Measurements from ENCODE around the gene SEZ6. TPM values are rescaled to one million over a fixed set of nuclear protein-coding genes. Genes with fewer than 3 reads are reported as not detected.
A peak's percentile ranks its signal among the peaks of the same experiment; 100 is the strongest.

The SEZ6 gene
- total RNA-seq, 1 experiment from 2014 or later, result 2.6 TPM

DNA sequence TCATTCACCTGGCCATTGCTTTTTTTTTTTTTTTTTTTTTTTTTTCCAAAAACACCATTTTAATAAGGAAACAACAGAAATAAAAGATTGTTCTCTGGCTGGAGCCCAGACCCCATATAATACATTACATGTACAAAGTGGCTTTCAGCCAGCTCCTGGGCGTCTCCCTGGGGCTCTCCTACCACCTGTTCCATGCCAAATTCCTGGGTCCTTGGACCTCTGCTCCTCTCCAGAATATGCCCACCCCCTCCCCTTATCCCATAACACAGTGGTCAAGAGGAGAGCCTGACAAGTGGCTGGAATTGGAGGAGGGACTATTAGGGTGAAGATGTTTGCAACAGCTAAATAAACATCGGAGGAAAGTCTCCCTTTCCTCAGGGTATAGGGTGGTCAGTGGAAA, 50.9 kb downstream of the SEZ6 start:
- intact Hi-C loops (cut with micrococcal nuclease; ENCODE audit: unreplicated experiment), result no loop called here
- no TSS peak for BruUV-seq (replicated peaks)
- H3K4me3 ChIP-seq (ENCODE audit: low read depth, low read length, poor library complexity, severe bottlenecking), result no peak overlapping the region
- ChIA-PET CTCF (interaction anchor here (0.5 to 2.5 kb wide), 2 partner anchors 109 to 162 kb away, joined by 5 to 23 read pairs; no protein-coding TSS in a partner anchor), POLR2A (ENCODE audit: low non-redundant PET) (no interaction called here)
- no peak overlapping the region for H3K27ac ChIP-seq (ENCODE audit: low read depth, low read length, poor library complexity, severe bottlenecking)
- DNase-seq (ENCODE audit: low spot score), result no peak
- peaks cover 11% of the 10 kb centered on the region for H3K4me1 ChIP-seq (ENCODE audit: insufficient read depth, low read length, poor library complexity, severe bottlenecking)
- TF ChIP-seq, protein P1, sequence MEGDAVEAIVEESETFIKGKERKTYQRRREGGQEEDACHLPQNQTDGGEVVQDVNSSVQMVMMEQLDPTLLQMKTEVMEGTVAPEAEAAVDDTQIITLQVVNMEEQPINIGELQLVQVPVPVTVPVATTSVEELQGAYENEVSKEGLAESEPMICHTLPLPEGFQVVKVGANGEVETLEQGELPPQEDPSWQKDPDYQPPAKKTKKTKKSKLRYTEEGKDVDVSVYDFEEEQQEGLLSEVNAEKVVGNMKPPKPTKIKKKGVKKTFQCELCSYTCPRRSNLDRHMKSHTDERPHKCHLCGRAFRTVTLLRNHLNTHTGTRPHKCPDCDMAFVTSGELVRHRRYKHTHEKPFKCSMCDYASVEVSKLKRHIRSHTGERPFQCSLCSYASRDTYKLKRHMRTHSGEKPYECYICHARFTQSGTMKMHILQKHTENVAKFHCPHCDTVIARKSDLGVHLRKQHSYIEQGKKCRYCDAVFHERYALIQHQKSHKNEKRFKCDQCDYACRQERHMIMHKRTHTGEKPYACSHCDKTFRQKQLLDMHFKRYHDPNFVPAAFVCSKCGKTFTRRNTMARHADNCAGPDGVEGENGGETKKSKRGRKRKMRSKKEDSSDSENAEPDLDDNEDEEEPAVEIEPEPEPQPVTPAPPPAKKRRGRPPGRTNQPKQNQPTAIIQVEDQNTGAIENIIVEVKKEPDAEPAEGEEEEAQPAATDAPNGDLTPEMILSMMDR (conservative IDR thresholded peaks at IDR 0.05; ENCODE audit: low read depth, low read length), result no peak
- TF ChIP-seq EZH2 (IDR thresholded peaks at IDR 0.05; ENCODE audit: borderline replicate concordance, low read depth, low read length, poor library complexity, severe bottlenecking), result no peak
- H3K27me3 ChIP-seq (replicated peaks; ENCODE audit: insufficient read depth, low read depth, low read length, poor library complexity), result no peaks in the 10 kb centered on the region
- no peaks in the 10 kb centered on the region for H3K36me3 ChIP-seq (ENCODE audit: insufficient read depth, low read length, poor library complexity, severe bottlenecking)
- H3K9me3 ChIP-seq (ENCODE audit: low read depth, low read length, poor library complexity, severe bottlenecking), result no peaks in the 10 kb centered on the region

DNA sequence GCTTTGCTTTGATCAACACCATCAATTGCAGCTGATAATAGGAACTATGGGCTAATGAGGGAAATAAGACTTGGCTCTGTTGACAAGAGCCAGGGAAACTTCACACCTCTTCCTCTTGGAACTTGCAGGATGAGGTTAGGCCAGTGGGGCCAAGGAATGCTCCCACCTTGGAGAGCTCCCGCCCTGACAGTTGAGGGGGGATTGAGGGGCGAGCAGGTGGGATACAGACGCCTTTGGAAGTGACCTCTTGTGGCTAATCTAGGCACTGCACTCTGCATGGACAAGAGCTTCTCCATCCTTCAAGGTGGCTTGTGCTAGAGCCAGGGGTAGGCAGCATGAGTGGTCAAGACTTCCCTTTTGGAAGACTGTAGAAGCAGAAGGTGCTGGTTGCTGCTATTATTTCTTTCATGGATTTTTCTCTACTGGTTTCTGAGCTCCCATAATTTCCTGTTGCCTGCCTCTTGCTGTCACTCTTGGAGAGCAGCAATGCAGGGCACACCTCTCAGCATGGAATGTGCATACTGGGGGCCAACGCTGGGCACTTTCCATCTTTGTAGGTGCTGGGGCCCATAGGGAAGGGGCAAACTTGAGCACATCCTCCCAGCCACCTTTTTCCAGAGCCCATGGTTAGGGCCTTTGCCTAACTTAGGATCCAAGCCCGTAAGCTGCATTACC, 52.3 kb downstream of the SEZ6 start:
- BruUV-seq (replicated peaks), result no TSS peak
- peak; percentile 65 for DNase-seq (ENCODE audit: low spot score)
- ChIA-PET POLR2A (ENCODE audit: low non-redundant PET) (no interaction called here), CTCF (interaction anchor here (0.6 to 2.6 kb wide), 11 partner anchors 11 to 645 kb away, joined by 3 to 61 read pairs (median 5); partner anchors contain the start of genes DHRS13, NEK8, TLCD1 and TRAF4)
- Histone ChIP-seq H3K4me3 (ENCODE audit: low read depth, low read length, poor library complexity, severe bottlenecking) (no peak overlapping the region), H3K27ac (ENCODE audit: low read depth, low read length, poor library complexity, severe bottlenecking) (peak overlapping the region; percentile 12), H3K4me1 (ENCODE audit: insufficient read depth, low read length, poor library complexity, severe bottlenecking) (peaks cover 11% of the 10 kb centered on the region), H3K9me3 (ENCODE audit: low read depth, low read length, poor library complexity, severe bottlenecking) (no peaks in the 10 kb centered on the region), H3K36me3 (ENCODE audit: insufficient read depth, low read length, poor library complexity, severe bottlenecking) (no peaks in the 10 kb centered on the region), H3K27me3 (replicated peaks; ENCODE audit: insufficient read depth, low read depth, low read length, poor library complexity) (no peaks in the 10 kb centered on the region)
- TF ChIP-seq, protein P1 (conservative IDR thresholded peaks at IDR 0.05; ENCODE audit: low read depth, low read length), result peak; percentile 93
- no peak for TF ChIP-seq EZH2 (IDR thresholded peaks at IDR 0.05; ENCODE audit: borderline replicate concordance, low read depth, low read length, poor library complexity, severe bottlenecking)
- intact Hi-C loops (cut with micrococcal nuclease; ENCODE audit: unreplicated experiment), result no loop called here

DNA sequence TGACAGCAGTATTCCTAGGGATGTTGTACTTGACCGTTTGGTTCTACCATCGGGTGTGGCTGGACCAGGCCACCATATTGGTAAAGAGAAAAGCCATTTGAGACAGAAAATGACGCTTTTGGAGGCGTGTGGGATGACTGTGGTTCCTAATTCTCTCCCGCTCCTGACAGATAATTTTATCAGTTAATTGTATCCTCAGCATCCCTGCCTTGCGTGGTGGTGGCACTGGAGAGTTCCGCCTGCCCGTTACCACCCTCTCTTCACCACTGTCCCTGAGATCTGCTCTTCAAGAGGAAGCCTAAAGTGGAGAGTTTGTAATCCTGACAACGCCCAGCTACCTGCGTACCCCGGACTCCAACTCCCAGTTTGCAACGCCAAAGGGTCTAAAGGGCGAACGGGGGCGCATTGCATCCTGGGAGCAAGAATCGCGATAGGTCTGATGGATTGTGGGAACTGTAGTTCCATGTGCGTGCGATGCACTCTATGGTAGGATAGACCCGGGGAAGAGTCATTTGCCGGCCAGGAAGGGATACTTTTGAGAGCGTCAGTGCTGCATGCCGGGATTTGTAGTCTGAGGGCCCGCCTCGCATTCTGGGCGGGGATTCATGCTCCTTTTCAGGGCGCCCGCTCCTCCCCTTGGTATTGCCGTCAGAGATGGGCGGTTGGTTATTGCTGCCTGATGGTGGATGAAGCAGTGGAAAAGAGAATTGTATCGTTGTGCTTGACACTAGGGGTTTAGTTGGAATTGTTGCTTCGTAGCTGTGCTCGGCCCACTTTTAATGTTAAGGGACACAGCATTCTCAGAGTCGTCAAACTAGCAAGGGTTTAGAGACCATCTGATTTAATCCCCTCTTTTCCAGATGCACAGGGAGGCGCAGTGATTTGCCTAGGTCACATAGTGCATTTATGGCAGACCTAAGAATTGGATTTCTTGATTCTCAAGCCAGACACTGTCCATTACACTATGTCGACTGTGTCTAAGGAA, 53.5 kb downstream of the SEZ6 start:
- Histone ChIP-seq H3K4me1 (ENCODE audit: insufficient read depth, low read length, poor library complexity, severe bottlenecking) (peaks cover 23% of the 10 kb centered on the region), H3K4me3 (ENCODE audit: low read depth, low read length, poor library complexity, severe bottlenecking) (peak overlapping the region; percentile 88), H3K27ac (ENCODE audit: low read depth, low read length, poor library complexity, severe bottlenecking) (peak overlapping the region; percentile 95), H3K9me3 (ENCODE audit: low read depth, low read length, poor library complexity, severe bottlenecking) (no peaks in the 10 kb centered on the region), H3K36me3 (ENCODE audit: insufficient read depth, low read length, poor library complexity, severe bottlenecking) (no peaks in the 10 kb centered on the region), H3K27me3 (replicated peaks; ENCODE audit: insufficient read depth, low read depth, low read length, poor library complexity) (no peaks in the 10 kb centered on the region)
- no peak for TF ChIP-seq EZH2 (IDR thresholded peaks at IDR 0.05; ENCODE audit: borderline replicate concordance, low read depth, low read length, poor library complexity, severe bottlenecking)
- TSS peak; percentile 85 for BruUV-seq (replicated peaks)
- peak; percentile 100 for DNase-seq (ENCODE audit: low spot score)
- CTCF ChIA-PET, result interaction anchor here (0.6 to 2.6 kb wide), 14 partner anchors 13 to 361 kb away, joined by 3 to 61 read pairs (median 6); partner anchors contain the start of genes DHRS13, NEK8, TLCD1 and TRAF4
- POLR2A ChIA-PET (ENCODE audit: low non-redundant PET), result interaction anchor here (1.0 kb wide), 1 partner anchor 233 kb away, joined by 9 read pairs; the partner anchor contains the start of gene RPL23A
- intact Hi-C loops (cut with micrococcal nuclease; ENCODE audit: unreplicated experiment), result loop anchor here (1.0 kb wide), 1 partner anchor 225 kb away; no protein-coding TSS in a partner anchor
